DND-41 (cell line): ENCODE data around the gene PDZD8.

Experiments
- ATAC-seq: fragments of 200-7000 bp; cut with Tn5 transposase; 3 replicates; pipeline ENCODE4 v1.9.1; 2021; ENCODE audit warnings: low read depth; ENCODE audit not compliant: insufficient read depth
- DNase-seq: peaks from one replicate; pipeline ENCODE4 v3.0.0-alpha.2; 2020
- H2AFZ ChIP-seq: 2 replicates; pipeline ENCODE4 v1.6.0; 2012; ENCODE audit warnings: low read depth, low read length
- H3K27ac ChIP-seq: 2 replicates; pipeline ENCODE4 v1.5.1; 2012; ENCODE audit warnings: low read length, inconsistent platforms
- H3K27me3 ChIP-seq: fragments of 200-600 bp; sonication (generic); 2 replicates; pipeline ENCODE4 v1.6.0; 2012; ENCODE audit warnings: low read length, mild to moderate bottlenecking, inconsistent platforms; ENCODE audit not compliant: insufficient read depth, poor library complexity
- H3K36me3 ChIP-seq: 2 replicates; pipeline ENCODE4 v1.5.1; 2012; ENCODE audit warnings: low read length, inconsistent platforms; ENCODE audit not compliant: insufficient read depth
- H3K4me1 ChIP-seq: 2 replicates; pipeline ENCODE4 v1.5.1; 2012; ENCODE audit warnings: mild to moderate bottlenecking, low read length; ENCODE audit not compliant: insufficient read depth
- H3K4me2 ChIP-seq: 2 replicates; pipeline ENCODE4 v1.6.0; 2012; ENCODE audit warnings: mild to moderate bottlenecking, moderate library complexity, low read length, inconsistent platforms; ENCODE audit not compliant: insufficient read depth
- H3K4me3 ChIP-seq, 2 experiments: fragments of 200-600 bp in 1 of 2; shearing (Covaris generic) in 1 of 2; 2 replicates each; pipeline ENCODE4 v1.5.1; 2012 to 2016; ENCODE audit warnings: inconsistent platforms in 2 of 2, low read length in 2 of 2, mild to moderate bottlenecking in 2 of 2, low read depth in 1 of 2, moderate library complexity in 1 of 2
- H3K79me2 ChIP-seq: 2 replicates; pipeline ENCODE4 v1.6.0; 2012; ENCODE audit warnings: low read length, inconsistent platforms; ENCODE audit not compliant: insufficient read depth
- H3K9ac ChIP-seq: 2 replicates; pipeline ENCODE4 v1.6.0; 2012; ENCODE audit warnings: low read depth, mild to moderate bottlenecking, inconsistent platforms, low read length, moderate library complexity
- H3K9me3 ChIP-seq: 2 replicates; pipeline ENCODE4 v1.5.1; 2012; ENCODE audit warnings: low read length, moderate library complexity, mild to moderate bottlenecking, inconsistent platforms; ENCODE audit not compliant: insufficient read depth, severe bottlenecking
- H4K20me1 ChIP-seq: 2 replicates; pipeline ENCODE4 v1.6.0; 2012; ENCODE audit warnings: low read length; ENCODE audit not compliant: insufficient read depth
- CTCF ChIP-seq: IDR thresholded peaks from 2 replicates; pipeline ENCODE4 v1.5.1; 2012; ENCODE audit warnings: borderline replicate concordance, low read length, moderate library complexity, mild to moderate bottlenecking; ENCODE audit not compliant: poor library complexity, severe bottlenecking; ENCODE audit errors: extremely low read depth
- EZH2 ChIP-seq: IDR thresholded peaks from 3 replicates; pipeline ENCODE4 v1.6.1; 2012; ENCODE audit warnings: borderline replicate concordance, low read depth, mild to moderate bottlenecking, moderate library complexity, low read length, inconsistent platforms; ENCODE audit not compliant: severe bottlenecking

PDZD8 gene

GRCh38 chr10:117334926-117335325, 40.3 kb downstream of the PDZD8 start:
- no peak overlapping the region for H2AFZ ChIP-seq
- no peaks in the 10 kb centered on the region for H3K9me3 ChIP-seq
- no peak for DNase-seq
- H4K20me1 ChIP-seq, result peaks cover 6% of the 10 kb centered on the region; the same call in 1 of the 2 replicates
- ATAC-seq, result no peak
- H3K27me3 ChIP-seq, result no peaks in the 10 kb centered on the region
- peaks cover 40% of the 10 kb centered on the region; the same call in 1 of the 2 replicates for H3K36me3 ChIP-seq
- no peak for TF ChIP-seq CTCF
- no peak for TF ChIP-seq EZH2
- H3K4me2 ChIP-seq, result no peak overlapping the region
- no peak overlapping the region for H3K9ac ChIP-seq
- H3K27ac ChIP-seq, result no peak overlapping the region
- H3K4me1 ChIP-seq, result no peaks in the 10 kb centered on the region
- no peak overlapping the region for H3K4me3 ChIP-seq
- H3K79me2 ChIP-seq, result peaks cover 55% of the 10 kb centered on the region

- H4K20me1 ChIP-seq, result peaks cover 6% of the 10 kb centered on the region; the same call in 1 of the 2 replicates
- TF ChIP-seq CTCF (no peak), EZH2 (no peak)
- H3K27me3 ChIP-seq, result no peaks in the 10 kb centered on the region
- no peak for DNase-seq
- no peak overlapping the region for H3K9ac ChIP-seq
- H3K4me2 ChIP-seq, result no peak overlapping the region
- no peak overlapping the region for H3K4me3 ChIP-seq
- H2AFZ ChIP-seq, result no peak overlapping the region
- peaks cover 54% of the 10 kb centered on the region for H3K79me2 ChIP-seq
- no peaks in the 10 kb centered on the region for H3K9me3 ChIP-seq
- no peaks in the 10 kb centered on the region for H3K4me1 ChIP-seq
- H3K36me3 ChIP-seq, result peaks cover 40% of the 10 kb centered on the region; the same call in 1 of the 2 replicates
- no peak overlapping the region for H3K27ac ChIP-seq
- ATAC-seq, result no peak
Measured at GRCh38 chr10:117334066-117334465, 41.2 kb downstream of the PDZD8 start.

- DNase-seq, result no peak
- peaks cover 36% of the 10 kb centered on the region for H3K79me2 ChIP-seq
- TF ChIP-seq EZH2, result no peak
- TF ChIP-seq CTCF, result no peak
Measured at GRCh38 chr10:117327262-117327661, 48.0 kb downstream of the PDZD8 start.

GRCh38 chr10:117324367-117324766, 50.9 kb downstream of the PDZD8 start:
- Histone ChIP-seq H3K4me1 (no peaks in the 10 kb centered on the region), H3K4me2 (no peak overlapping the region), H3K27me3 (no peaks in the 10 kb centered on the region), H3K36me3 (peaks cover 25% of the 10 kb centered on the region), H3K27ac (no peak overlapping the region), H3K9me3 (no peaks in the 10 kb centered on the region), H3K79me2 (peaks cover 27% of the 10 kb centered on the region), H4K20me1 (peaks cover 17% of the 10 kb centered on the region; the same call in 1 of the 2 replicates), H3K4me3 (no peak overlapping the region), H2AFZ (no peak overlapping the region), H3K9ac (no peak overlapping the region)
- ATAC-seq (no peak), DNase-seq (no peak)
- TF ChIP-seq CTCF (no peak), EZH2 (no peak)

More at GRCh38 chr10:117327262-117327661, 48.0 kb downstream of the PDZD8 start:
- Histone ChIP-seq H3K4me2 (no peak overlapping the region), H3K9ac (no peak overlapping the region), H3K4me1 (no peaks in the 10 kb centered on the region), H3K27ac (no peak overlapping the region), H4K20me1 (peaks cover 8% of the 10 kb centered on the region; the same call in 1 of the 2 replicates), H3K36me3 (peaks cover 33% of the 10 kb centered on the region), H3K4me3 (no peak overlapping the region), H2AFZ (no peak overlapping the region), H3K9me3 (no peaks in the 10 kb centered on the region), H3K27me3 (no peaks in the 10 kb centered on the region)
- no peak for ATAC-seq
